Stimulated activated CD4-positive, alpha-beta T cell treated with anti-CD3 and anti-CD28 coated beads, Interleukin-15, amount 100 ng/mL, for 24 hours (primary cell): ENCODE data around the gene CD244.
"Not testable (repeated sequence)": the region's sequence is repeated elsewhere in the genome, so short reads cannot be mapped to it uniquely, and the experiment has no call there.

Source experiments
- DNase-seq: peaks from one replicate; pipeline ENCODE4 v3.0.0-alpha.2; 2020

CD244 gene

GRCh38 chr1:160808289-160808688 is 54.4 kb downstream of the CD244 start:
- DNase-seq, result no peak

- no peak for DNase-seq
Measured at GRCh38 chr1:160807738-160808137, 54.9 kb downstream of the CD244 start.

- DNase-seq, result no peak
Measured at GRCh38 chr1:160807247-160807646, 55.4 kb downstream of the CD244 start.

GRCh38 chr1:160806784-160807183 is 55.9 kb downstream of the CD244 start:
- no peak for DNase-seq

- no peak for DNase-seq
Measured at GRCh38 chr1:160806109-160806665, 56.5 kb downstream of the CD244 start.

GRCh38 chr1:160801836-160802580 is 60.7 kb downstream of the CD244 start:
- DNase-seq, result no peak

GRCh38 chr1:160800645-160801408 is 61.9 kb downstream of the CD244 start:
- no peak for DNase-seq

GRCh38 chr1:160800142-160800541 is 62.5 kb downstream of the CD244 start:
- peak; percentile 56 for DNase-seq

GRCh38 chr1:160799641-160800040 is 63.0 kb downstream of the CD244 start:
- DNase-seq, result no peak

GRCh38 chr1:160798439-160798838 is 64.2 kb downstream of the CD244 start:
- DNase-seq, result no peak

- DNase-seq, result peak; percentile 70
Measured at GRCh38 chr1:160797861-160798273, 64.8 kb downstream of the CD244 start.

- no peak for DNase-seq
Measured at GRCh38 chr1:160797271-160797709, 65.4 kb downstream of the CD244 start.

GRCh38 chr1:160795951-160796383 is 66.7 kb downstream of the CD244 start, which contains the start of gene LY9:
Gene LY9, plus strand, starts transcription at chr1:160796174. Its CDS starts 14 bp downstream, at chr1:160796188.
- peak; percentile 82 for DNase-seq

GRCh38 chr1:160794376-160794775 is 68.3 kb downstream of the CD244 start:
- DNase-seq, result no peak

GRCh38 chr1:160789702-160790611 is 72.7 kb downstream of the CD244 start:
- DNase-seq, result no peak

- no peak for DNase-seq
Measured at GRCh38 chr1:160789051-160789701, 73.5 kb downstream of the CD244 start.

GRCh38 chr1:160782988-160783765 is 79.5 kb downstream of the CD244 start:
- DNase-seq, result not testable (repeated sequence)

GRCh38 chr1:160781914-160782689 is 80.6 kb downstream of the CD244 start:
- peak; percentile 34 for DNase-seq

- DNase-seq, result no peak
Measured at GRCh38 chr1:160781186-160781766, 81.4 kb downstream of the CD244 start.

- DNase-seq, result no peak
Measured at GRCh38 chr1:160780398-160780755, 82.3 kb downstream of the CD244 start.
